Glutamatergic neuron (in vitro differentiated cells): ENCODE data around the gene DCTPP1. TPM values are rescaled to one million over a fixed set of nuclear protein-coding genes. Genes with fewer than 3 reads are reported as not detected.

Experiments used
- DNase-seq: peaks from one replicate; pipeline ENCODE4 v3.0.0; 2022
- H3K27ac Mint-ChIP-seq: one replicate; pipeline ENCODE4 v1.8.0; 2020; ENCODE audit warnings: mild to moderate bottlenecking, mixed read lengths, inconsistent platforms; ENCODE audit not compliant: unreplicated experiment
- H3K27me3 Mint-ChIP-seq: one replicate; pipeline ENCODE4 v1.8.0; 2020; ENCODE audit warnings: mild to moderate bottlenecking, moderate library complexity, mixed read lengths, inconsistent platforms; ENCODE audit not compliant: unreplicated experiment
- H3K36me3 Mint-ChIP-seq: one replicate; pipeline ENCODE4 v1.8.0; 2020; ENCODE audit warnings: mild to moderate bottlenecking, mixed read lengths, inconsistent platforms; ENCODE audit not compliant: unreplicated experiment
- H3K4me1 Mint-ChIP-seq: one replicate; pipeline ENCODE4 v1.8.0; 2020; ENCODE audit warnings: mild to moderate bottlenecking, low read depth, mixed read lengths, inconsistent platforms; ENCODE audit not compliant: unreplicated experiment
- H3K4me3 Mint-ChIP-seq: one replicate; pipeline ENCODE4 v1.8.0; 2020; ENCODE audit warnings: mild to moderate bottlenecking, mixed read lengths, inconsistent platforms; ENCODE audit not compliant: unreplicated experiment
- H3K9me3 Mint-ChIP-seq: one replicate; pipeline ENCODE4 v1.8.0; 2020; ENCODE audit warnings: mild to moderate bottlenecking, moderate library complexity, mixed read lengths, inconsistent platforms; ENCODE audit not compliant: unreplicated experiment
- total RNA-seq: library from RNA; stranded (reverse); fragmentation: NEBNext Ultra II Directional; extraction: Animal tissue kit (Norgen Biotek cat#: 25700); gene quantifications from one replicate; pipeline ENCODE4 v1.2.1, GENCODE V29; 2021; ENCODE audit not compliant: unreplicated experiment
- TF ChIP-seq, protein P1 (sequence below): fragments of 200-600 bp; sonication (generic); IDR thresholded peaks from one replicate; pipeline ENCODE4 v1.5.0; 2021; ENCODE audit not compliant: partially characterized antibody, unreplicated experiment

Gene DCTPP1
- total RNA-seq, 1 donor from 2014 or later: 37.6 TPM

DNA sequence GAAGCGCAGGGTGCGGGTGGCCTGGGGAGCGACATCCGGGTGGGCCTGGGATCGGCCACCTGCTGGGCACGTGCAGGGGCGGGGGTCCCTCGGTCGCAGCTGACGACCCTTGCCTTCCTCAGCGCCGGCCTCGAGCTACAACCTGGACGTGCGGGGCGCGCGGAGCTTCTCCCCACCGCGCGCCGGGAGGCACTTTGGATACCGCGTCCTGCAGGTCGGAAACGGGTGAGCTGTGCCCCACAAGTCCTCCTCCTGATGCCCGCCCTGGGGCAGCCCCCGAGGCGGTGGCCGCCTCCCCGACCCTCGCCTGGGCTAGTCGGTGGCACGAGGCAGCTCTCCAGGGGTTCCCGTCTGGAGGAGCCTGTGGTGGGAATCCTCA is 44.2 kb upstream of the DCTPP1 start:
- no peaks in the 10 kb centered on the region for H3K27me3 Mint-ChIP-seq
- TF ChIP-seq, protein P1, sequence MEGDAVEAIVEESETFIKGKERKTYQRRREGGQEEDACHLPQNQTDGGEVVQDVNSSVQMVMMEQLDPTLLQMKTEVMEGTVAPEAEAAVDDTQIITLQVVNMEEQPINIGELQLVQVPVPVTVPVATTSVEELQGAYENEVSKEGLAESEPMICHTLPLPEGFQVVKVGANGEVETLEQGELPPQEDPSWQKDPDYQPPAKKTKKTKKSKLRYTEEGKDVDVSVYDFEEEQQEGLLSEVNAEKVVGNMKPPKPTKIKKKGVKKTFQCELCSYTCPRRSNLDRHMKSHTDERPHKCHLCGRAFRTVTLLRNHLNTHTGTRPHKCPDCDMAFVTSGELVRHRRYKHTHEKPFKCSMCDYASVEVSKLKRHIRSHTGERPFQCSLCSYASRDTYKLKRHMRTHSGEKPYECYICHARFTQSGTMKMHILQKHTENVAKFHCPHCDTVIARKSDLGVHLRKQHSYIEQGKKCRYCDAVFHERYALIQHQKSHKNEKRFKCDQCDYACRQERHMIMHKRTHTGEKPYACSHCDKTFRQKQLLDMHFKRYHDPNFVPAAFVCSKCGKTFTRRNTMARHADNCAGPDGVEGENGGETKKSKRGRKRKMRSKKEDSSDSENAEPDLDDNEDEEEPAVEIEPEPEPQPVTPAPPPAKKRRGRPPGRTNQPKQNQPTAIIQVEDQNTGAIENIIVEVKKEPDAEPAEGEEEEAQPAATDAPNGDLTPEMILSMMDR: no peak
- H3K4me1 Mint-ChIP-seq: no peaks in the 10 kb centered on the region
- DNase-seq: no peak
- no peaks in the 10 kb centered on the region for H3K9me3 Mint-ChIP-seq
- H3K36me3 Mint-ChIP-seq: no peaks in the 10 kb centered on the region
- no peak overlapping the region for H3K4me3 Mint-ChIP-seq
- H3K27ac Mint-ChIP-seq: no peak overlapping the region

DNA sequence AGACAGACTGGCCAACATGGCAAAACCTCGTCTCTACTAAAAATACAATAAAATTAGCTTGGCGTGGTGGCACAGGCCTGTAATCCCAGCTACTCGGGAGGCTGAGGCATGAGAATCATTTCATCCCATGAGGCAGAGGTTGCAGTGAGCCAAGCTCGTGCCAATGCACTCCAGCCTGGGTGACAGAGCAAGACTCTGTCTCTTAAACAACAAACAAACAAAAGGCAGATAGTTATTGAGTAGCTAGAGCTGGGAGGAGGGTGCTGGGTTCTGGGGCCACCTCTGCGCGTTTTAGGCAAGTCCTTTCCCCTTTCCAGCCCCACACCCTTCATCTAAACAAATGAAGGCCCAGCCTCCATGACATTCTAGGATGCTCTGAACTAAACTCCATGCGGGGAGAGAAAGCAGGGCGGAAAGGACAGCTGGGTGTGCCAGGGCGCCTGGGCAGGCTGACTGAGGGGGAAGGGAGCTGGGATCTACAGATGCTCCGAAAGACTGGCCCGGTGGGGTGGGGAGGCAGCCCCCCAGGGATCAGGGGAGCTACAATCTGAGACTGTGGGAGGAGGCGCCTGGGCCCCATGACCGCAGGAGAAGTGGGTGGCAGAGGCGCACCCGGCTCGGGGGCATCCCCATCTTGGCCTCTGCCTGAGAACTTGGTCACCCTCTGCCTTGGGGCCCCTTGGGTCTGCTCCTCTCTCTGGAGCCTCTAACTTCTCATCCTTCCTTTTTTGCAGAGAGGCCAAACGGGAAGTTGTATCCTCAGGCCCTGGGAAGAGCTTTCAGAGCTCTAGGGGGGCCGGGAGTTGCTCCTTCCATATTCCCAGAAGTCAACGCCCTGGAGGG is 43.6 kb upstream of the DCTPP1 start:
- DNase-seq: no peak
- Mint-ChIP-seq H3K4me3 (no peak overlapping the region), H3K4me1 (no peaks in the 10 kb centered on the region), H3K9me3 (no peaks in the 10 kb centered on the region), H3K36me3 (no peaks in the 10 kb centered on the region), H3K27me3 (no peaks in the 10 kb centered on the region), H3K27ac (no peak overlapping the region)
- TF ChIP-seq, protein P1: no peak

GRCh38 chr16:30472328-30472942 is 42.6 kb upstream of the DCTPP1 start, which contains the start of gene ITGAL:
Gene ITGAL (plus strand): TSS chr16:30472742. CDS start chr16:30472838, 96 bp downstream.
- Mint-ChIP-seq H3K27ac (no peak within 1 kb of the TSS), H3K9me3 (no peaks in the 10 kb centered on the region), H3K27me3 (no peaks in the 10 kb centered on the region), H3K4me3 (no peak within 1 kb of the TSS), H3K4me1 (no peaks in the 10 kb centered on the region), H3K36me3 (no peaks in the 10 kb centered on the region)
- no peak for DNase-seq
- TF ChIP-seq, protein P1: no peak

DNA sequence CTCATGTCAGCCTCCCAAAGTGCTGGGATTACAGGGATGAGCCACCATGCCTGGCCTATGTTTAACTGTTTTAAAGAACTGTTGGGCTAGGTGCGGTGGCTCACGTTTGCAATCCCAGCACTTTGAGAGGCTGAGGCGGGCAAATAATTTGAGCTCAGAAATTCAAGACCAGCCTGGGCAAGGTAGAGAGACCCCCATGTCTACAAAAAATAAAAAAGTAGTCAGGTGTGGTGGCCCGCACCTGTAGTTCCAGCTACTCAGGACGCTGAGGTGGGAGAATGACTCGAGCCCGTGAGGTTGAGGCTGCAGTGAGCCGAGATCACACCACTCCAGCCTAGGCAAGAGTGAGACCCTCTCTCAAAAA is 40.8 kb upstream of the DCTPP1 start:
- H3K4me1 Mint-ChIP-seq: no peaks in the 10 kb centered on the region
- no peaks in the 10 kb centered on the region for H3K9me3 Mint-ChIP-seq

More for the DNA sequence above, 40.8 kb upstream of the DCTPP1 start:
- Mint-ChIP-seq H3K27me3 (no peaks in the 10 kb centered on the region), H3K4me3 (no peak overlapping the region), H3K27ac (no peak overlapping the region), H3K36me3 (no peaks in the 10 kb centered on the region)
- TF ChIP-seq, protein P1: no peak
- no peak for DNase-seq
